Neuronal stem cell (in vitro differentiated cells): ENCODE results near the gene GRIA2. TPM values are rescaled to one million over a fixed set of nuclear protein-coding genes. Genes with fewer than 3 reads are reported as not detected.

ENCODE experiments used
- DNase-seq: peaks from one replicate; pipeline ENCODE4 v3.0.0-alpha.2; 2013; ENCODE audit warnings: low spot score
- H2AFZ ChIP-seq: one replicate; pipeline ENCODE4 v1.6.1; 2013; ENCODE audit warnings: mild to moderate bottlenecking, low read length, inconsistent platforms
- H2AK5ac ChIP-seq: 2 replicates; pipeline ENCODE4 v1.6.1; 2013; ENCODE audit warnings: low read depth, mild to moderate bottlenecking, inconsistent platforms, low read length, moderate library complexity, mixed read lengths
- H2BK120ac ChIP-seq: 2 replicates; pipeline ENCODE4 v1.6.1; 2013; ENCODE audit warnings: low read depth, mild to moderate bottlenecking, inconsistent platforms, low read length, moderate library complexity, mixed read lengths
- H2BK12ac ChIP-seq: one replicate; pipeline ENCODE4 v1.6.1; 2013; ENCODE audit warnings: low read length, inconsistent platforms
- H2BK15ac ChIP-seq: 2 replicates; pipeline ENCODE4 v1.6.1; 2013; ENCODE audit warnings: mild to moderate bottlenecking, low read length, inconsistent platforms, mixed read lengths
- H2BK5ac ChIP-seq: one replicate; pipeline ENCODE4 v1.6.1; 2013; ENCODE audit warnings: inconsistent platforms, mild to moderate bottlenecking, low read length, moderate library complexity
- H3K14ac ChIP-seq: one replicate; pipeline ENCODE4 v1.6.1; 2013; ENCODE audit warnings: low read length, inconsistent platforms
- H3K18ac ChIP-seq: 2 replicates; pipeline ENCODE4 v1.6.1; 2013; ENCODE audit warnings: low read length, inconsistent platforms
- H3K23ac ChIP-seq: 2 replicates; pipeline ENCODE4 v1.6.1; 2013; ENCODE audit warnings: low read depth, mild to moderate bottlenecking, mixed read lengths, low read length, inconsistent platforms; ENCODE audit not compliant: poor library complexity
- H3K27ac ChIP-seq: replicated peaks from 3 replicates; pipeline ENCODE4 v1.5.1; 2013; ENCODE audit warnings: low read length, inconsistent platforms
- H3K27me3 ChIP-seq, 3 experiments: 2 replicates each; pipeline ENCODE4 v1.6.1; 2013; ENCODE audit warnings: low read length in 3 of 3, mild to moderate bottlenecking in 2 of 3, inconsistent platforms in 1 of 3, low read depth in 1 of 3, mixed read lengths in 1 of 3, moderate library complexity in 1 of 3; ENCODE audit not compliant: control insufficient read depth in 3 of 3, insufficient read depth in 3 of 3
- H3K36me3 ChIP-seq, 2 donors: replicated peaks in 1 of 2; 2 replicates each; pipeline ENCODE4 v1.6.1; 2013; ENCODE audit warnings: low read length in 2 of 2; ENCODE audit not compliant: control insufficient read depth in 2 of 2, insufficient read depth in 2 of 2
- H3K4ac ChIP-seq: 2 replicates; pipeline ENCODE4 v1.6.1; 2013; ENCODE audit warnings: inconsistent platforms, mild to moderate bottlenecking, low read length, moderate library complexity
- H3K4me1 ChIP-seq, 2 donors: 1 replicate in 1 of 2; 2 replicates in 1 of 2; pipeline ENCODE4 v1.6.1; 2013; ENCODE audit warnings: low read length in 2 of 2, low read depth in 1 of 2; ENCODE audit not compliant: control insufficient read depth in 2 of 2, insufficient read depth in 1 of 2
- H3K4me2 ChIP-seq: one replicate; pipeline ENCODE4 v1.6.1; 2013; ENCODE audit warnings: mild to moderate bottlenecking, low read length, inconsistent platforms; ENCODE audit not compliant: insufficient read depth, poor library complexity, severe bottlenecking
- H3K4me3 ChIP-seq, 2 donors: 2 replicates each; pipeline ENCODE4 v1.5.1; 2013; ENCODE audit warnings: low read length in 2 of 2, mild to moderate bottlenecking in 2 of 2, inconsistent platforms in 1 of 2, moderate library complexity in 1 of 2
- H3K79me1 ChIP-seq: one replicate; pipeline ENCODE4 v1.6.1; 2013; ENCODE audit warnings: low read depth, mild to moderate bottlenecking, inconsistent platforms, low read length, moderate library complexity
- H3K9ac ChIP-seq: one replicate; pipeline ENCODE4 v1.6.1; 2013; ENCODE audit warnings: mild to moderate bottlenecking, low read depth, low read length, inconsistent platforms; ENCODE audit not compliant: poor library complexity
- H3K9me3 ChIP-seq, 2 donors: replicated peaks in 1 of 2; 2 replicates each; pipeline versions ENCODE3 to v1.6.1; 2013; ENCODE audit warnings: low read length in 2 of 2, mild to moderate bottlenecking in 2 of 2, inconsistent platforms in 1 of 2, low read depth in 1 of 2, mixed read lengths in 1 of 2, moderate library complexity in 1 of 2; ENCODE audit not compliant: control insufficient read depth in 2 of 2, insufficient read depth in 1 of 2
- H4K8ac ChIP-seq: one replicate; pipeline ENCODE4 v1.6.1; 2013; ENCODE audit warnings: low read depth, mild to moderate bottlenecking, inconsistent platforms, low read length, moderate library complexity
- H4K91ac ChIP-seq: one replicate; pipeline ENCODE4 v1.6.1; 2013; ENCODE audit warnings: low read length, low read depth, mild to moderate bottlenecking, inconsistent platforms; ENCODE audit not compliant: poor library complexity
- WGBS, 2 donors: extraction: QIAGEN DNeasy Blood & Tissue Kit; methylation state at CpG; one replicate each; pipeline ENCODE4 v1.1.7; 2013; ENCODE audit warnings: missing lambda C conversion rate in 2 of 2, mixed read lengths in 1 of 2; ENCODE audit not compliant: insufficient read length in 2 of 2, insufficient replicate concordance in 1 of 2; ENCODE audit errors: extremely low coverage in 2 of 2; 5-methylcytosine and 5-hydroxymethylcytosine counted together
- small RNA-seq: library from polyadenylated mRNA; stranded (forward); fragments of <200 nt; extraction: miRNeasy Mini kit (QIAGEN cat#:217004); gene quantifications from one replicate; pipeline ENCODE3, GENCODE V24; 2013; ENCODE audit not compliant: insufficient read depth

Gene GRIA2

GRCh38 chr4:157389741-157390140, 169.2 kb downstream of the GRIA2 start:
- Histone ChIP-seq H3K4ac (no peak overlapping the region), H3K18ac (no peak overlapping the region), H3K27me3 (no peaks in the 10 kb centered on the region), H2BK120ac (no peak overlapping the region), H3K4me2 (no peak overlapping the region), H4K91ac (no peak overlapping the region), H3K23ac (no peak overlapping the region), H3K9me3 (peaks cover 0 to 1% of the 10 kb centered on the region in 2 donors), H3K14ac (no peak overlapping the region), H3K4me1 (no peaks in the 10 kb centered on the region), H2BK15ac (no peak overlapping the region), H2AFZ (peak overlapping the region; percentile 8), H3K27ac (no peak overlapping the region), H3K36me3 (no peaks in the 10 kb centered on the region), H3K4me3 (no peak overlapping the region), H2BK12ac (no peak overlapping the region), H4K8ac (no peak overlapping the region), H3K9ac (no peak overlapping the region), H2AK5ac (no peak overlapping the region), H3K79me1 (no peaks in the 10 kb centered on the region), H2BK5ac (no peak overlapping the region)
- DNase-seq, result no peak
- whole genome bisulfite sequencing, 2 donors, result no CpG with 5 or more reads among the region's 3 CpGs

- Histone ChIP-seq H3K18ac (no peak overlapping the region), H3K79me1 (no peaks in the 10 kb centered on the region), H2BK120ac (no peak overlapping the region), H3K4me1 (peaks cover 0 to 1% of the 10 kb centered on the region in 2 donors), H3K36me3 (no peaks in the 10 kb centered on the region), H4K91ac (no peak overlapping the region), H2BK5ac (no peak overlapping the region), H3K4ac (no peak overlapping the region), H3K9ac (no peak overlapping the region), H3K14ac (no peak overlapping the region), H3K9me3 (no peaks in the 10 kb centered on the region), H2BK12ac (no peak overlapping the region), H2AFZ (no peak overlapping the region), H3K27ac (no peak overlapping the region), H2AK5ac (no peak overlapping the region), H3K4me2 (no peak overlapping the region), H2BK15ac (no peak overlapping the region), H3K27me3 (no peaks in the 10 kb centered on the region), H3K23ac (no peak overlapping the region), H3K4me3 (no peak overlapping the region), H4K8ac (no peak overlapping the region)
- DNase-seq, result no peak
Measured at GRCh38 chr4:157405070-157405469, 184.5 kb downstream of the GRIA2 start.

Small RNA genes within 50 kb of the gene (small RNA-seq; reads per million reads assigned to genes)
- not detected for gene RNU6-582P
